Endothelial cell of umbilical vein (primary cell): ENCODE measurements around the gene COCH. TPM values are rescaled to one million over a fixed set of nuclear protein-coding genes. Genes with fewer than 3 reads are reported as not detected.
A peak's percentile ranks its signal among the peaks of the same experiment; 100 is the strongest.

Experiments used
- BruUV-seq: library from RNA; stranded (reverse); fragments of 400-500 nt; replicated peaks from 2 replicates; lab custom pipeline; 2021; lab: Mats Ljungman, UMichigan
- CTCF ChIA-PET: fragments of 300-600, 350-600 bp; sonication (Branson Sonifier 250); formaldehyde crosslinking; loops from one replicate; lab custom pipeline; 2021; ENCODE audit warnings: antibody characterized with exemption, inconsistent platforms; lab: Charles Lee
- POLR2A ChIA-PET: fragments of 300-600, 350-600 bp; sonication (Branson Sonifier 250); formaldehyde crosslinking; loops from one replicate; lab custom pipeline; 2021; ENCODE audit warnings: antibody characterized with exemption, inconsistent platforms; lab: Charles Lee
- DNase-seq: peaks from one replicate; pipeline ENCODE4 v3.0.0-alpha.2; 2011; ENCODE audit warnings: low read depth, low spot score
- FAIRE-seq: peaks from 2 replicates; lab custom pipeline; 2011; peaks lifted over from hg19 to GRCh38; lab: Jason Lieb, UNC
- H2AFZ ChIP-seq: 2 replicates; pipeline ENCODE4 v1.6.0; 2012; ENCODE audit warnings: low read depth, low read length, control low read depth, inconsistent platforms
- H3K27ac ChIP-seq: 2 replicates; pipeline ENCODE4 v1.5.1; 2011; ENCODE audit warnings: low read depth, mild to moderate bottlenecking, control low read depth, low read length, moderate library complexity; ENCODE audit not compliant: insufficient read depth
- H3K27me3 ChIP-seq, 2 experiments: 2 replicates each; pipeline versions ENCODE4 v1.6.0 to v1.6.1; 2011; ENCODE audit warnings: low read length in 2 of 2, mixed read lengths in 1 of 2; ENCODE audit not compliant: control insufficient read depth in 2 of 2, insufficient read depth in 2 of 2
- H3K36me3 ChIP-seq, 2 experiments: 2 replicates in 1 of 2; 3 replicates in 1 of 2; pipeline ENCODE4 v1.5.1; 2011; ENCODE audit warnings: low read length in 2 of 2, mild to moderate bottlenecking in 1 of 2, moderate library complexity in 1 of 2; ENCODE audit not compliant: control insufficient read depth in 2 of 2, insufficient read depth in 2 of 2; ENCODE audit errors: extremely low read depth in 1 of 2
- H3K4me1 ChIP-seq: 3 replicates; pipeline ENCODE4 v1.5.1; 2011; ENCODE audit warnings: mild to moderate bottlenecking, low read length; ENCODE audit not compliant: control insufficient read depth, insufficient read depth; ENCODE audit errors: extremely low read depth
- H3K4me2 ChIP-seq: 2 replicates; pipeline ENCODE4 v1.6.1; 2011; ENCODE audit warnings: low read length, control low read depth, mixed read lengths; ENCODE audit not compliant: insufficient read depth
- H3K4me3 ChIP-seq, 3 experiments: fragments of 200-600 bp in 1 of 3; sonication (generic), shearing (Covaris generic) in 1 of 3; replicated peaks in 1 of 3; 2 replicates each; pipeline ENCODE4 v1.5.1; 2011 to 2016; ENCODE audit warnings: control low read depth in 3 of 3, low read length in 3 of 3, mild to moderate bottlenecking in 2 of 3, inconsistent platforms in 1 of 3, low read depth in 1 of 3, moderate library complexity in 1 of 3; ENCODE audit not compliant: insufficient read depth in 1 of 3
- H3K79me2 ChIP-seq: 2 replicates; pipeline ENCODE4 v1.6.0; 2012; ENCODE audit warnings: low read length, inconsistent platforms; ENCODE audit not compliant: control insufficient read depth, insufficient read depth
- H3K9ac ChIP-seq: replicated peaks from 2 replicates; pipeline ENCODE3; 2011; ENCODE audit warnings: low read length, control low read depth; ENCODE audit not compliant: insufficient read depth; ENCODE audit errors: extremely low read depth
- H3K9me1 ChIP-seq: replicated peaks from 3 replicates; pipeline ENCODE4 v1.6.0; 2011; ENCODE audit warnings: mild to moderate bottlenecking, low read length; ENCODE audit not compliant: control insufficient read depth, insufficient read depth; ENCODE audit errors: extremely low read depth
- H3K9me3 ChIP-seq: replicated peaks from 2 replicates; pipeline ENCODE4 v1.5.1; 2012; ENCODE audit warnings: low read length, inconsistent platforms; ENCODE audit not compliant: control insufficient read depth, insufficient read depth
- H4K20me1 ChIP-seq: replicated peaks from 2 replicates; pipeline ENCODE3; 2011; ENCODE audit warnings: mild to moderate bottlenecking, low read length; ENCODE audit not compliant: control insufficient read depth, insufficient read depth; ENCODE audit errors: extremely low read depth
- CTCF ChIP-seq, 2 donors: IDR thresholded peaks; 1 replicate in 1 of 2; 2 replicates in 1 of 2; pipeline ENCODE4 v1.5.1; 2011; ENCODE audit warnings: low read length in 2 of 2, mild to moderate bottlenecking in 2 of 2, moderate library complexity in 2 of 2, control low read depth in 1 of 2, inconsistent platforms in 1 of 2, low read depth in 1 of 2; ENCODE audit not compliant: insufficient read depth in 1 of 2; ENCODE audit errors: extremely low read depth in 1 of 2
- EZH2 ChIP-seq: IDR thresholded peaks from 2 replicates; pipeline ENCODE4 v1.6.1; 2012; ENCODE audit warnings: borderline replicate concordance, low read depth, mild to moderate bottlenecking, moderate library complexity, low read length, inconsistent platforms; ENCODE audit not compliant: severe bottlenecking
- FOS ChIP-seq: IDR thresholded peaks from 2 replicates; pipeline ENCODE4 v1.6.1; 2011; ENCODE audit warnings: mild to moderate bottlenecking, low read length, moderate library complexity, borderline replicate concordance; ENCODE audit not compliant: insufficient read depth
- GATA2 ChIP-seq: IDR thresholded peaks from 2 replicates; pipeline ENCODE4 v1.7.0; 2011; ENCODE audit warnings: low read depth, mild to moderate bottlenecking, moderate library complexity, mixed read lengths, low read length; ENCODE audit not compliant: insufficient read length, insufficient read depth
- JUN ChIP-seq: IDR thresholded peaks from 2 replicates; pipeline ENCODE4 v1.6.1; 2011; ENCODE audit warnings: borderline replicate concordance, low read depth; ENCODE audit not compliant: insufficient read length, insufficient read depth
- MYC ChIP-seq: IDR thresholded peaks from one replicate; pipeline ENCODE4 v1.6.1; 2011; ENCODE audit warnings: mild to moderate bottlenecking, low read depth, low read length
- POLR2A ChIP-seq: IDR thresholded peaks from 2 replicates; pipeline ENCODE4 v1.6.1; 2012; ENCODE audit warnings: low read depth, mild to moderate bottlenecking, control low read depth, low read length
- POLR2AphosphoS5 ChIP-seq: IDR thresholded peaks from 2 replicates; pipeline ENCODE4 v1.6.1; 2012; ENCODE audit warnings: low read depth, mild to moderate bottlenecking, control low read depth, low read length, moderate library complexity; ENCODE audit not compliant: insufficient read depth
- dilution Hi-C: fragments of 300-500 bp; cut with MboI; formaldehyde crosslinking; loops from one replicate; pipeline ENCODE4 v1.15.0; 2019; ENCODE audit warnings: low sequenced_read_pairs; ENCODE audit not compliant: extremely low pct_ligation_motif_present
- intact Hi-C: fragments of 100-400 bp; cut with micrococcal nuclease; formaldehyde crosslinking; loops from one replicate; pipeline ENCODE4 v1.10.0; 2022
- polyA plus RNA-seq, 4 experiments: library from polyadenylated mRNA; depleted of rRNA in 3 of 4; stranded (reverse) in 3 of 4; unstranded in 1 of 4; fragments of >200 nt; gene quantifications; 2 replicates each; pipeline versions ENCODE4 v1.2.1 to v1.2.3, GENCODE V29; 2011 to 2012; ENCODE audit warnings: missing spikeins in 1 of 4
- total RNA-seq: library from RNA; stranded (reverse); gene quantifications from 2 replicates; pipeline ENCODE4 v1.2.3, GENCODE V29; 2021
- TF ChIP-seq, protein P1 (sequence below): IDR thresholded peaks from 2 replicates; pipeline ENCODE4 v1.6.1; 2011; ENCODE audit not compliant: insufficient read depth, insufficient read length

COCH gene
- total and polyA plus RNA-seq, 2 donors (not counting 3 experiments of a cell fraction or from before 2014, with no cell fraction given): 0.87 to 1.9 TPM

DNA sequence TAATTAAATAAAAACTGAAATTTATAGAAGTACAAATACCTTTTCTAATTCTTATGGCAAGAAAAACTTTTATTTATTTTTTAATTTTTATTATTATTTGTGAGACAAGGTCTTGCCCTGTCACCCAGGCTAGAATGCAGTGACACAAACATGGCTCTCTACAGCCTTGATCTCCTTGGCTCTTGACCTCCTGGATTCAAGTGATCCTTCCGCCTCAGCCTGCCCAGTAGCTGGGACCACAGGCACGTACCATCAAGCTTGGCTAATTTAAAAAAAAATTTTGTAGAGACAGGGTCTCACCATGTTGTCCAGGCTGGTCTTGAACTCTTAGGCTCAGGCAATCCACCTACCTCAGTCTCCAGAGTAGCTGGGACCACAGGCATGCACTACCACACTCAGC, 47.4 kb downstream of the COCH start:
- dilution Hi-C loops: no loop called here
- intact Hi-C loops: no loop called here
- peaks cover 5% of the 10 kb centered on the region for H3K79me2 ChIP-seq
- FAIRE-seq (no peak), DNase-seq (no peak)
- H3K4me3 ChIP-seq: no peak overlapping the region
- no peaks in the 10 kb centered on the region for H3K27me3 ChIP-seq
- peaks cover 0 to 3% of the 10 kb centered on the region in 2 experiments for H3K36me3 ChIP-seq
- no peaks in the 10 kb centered on the region for H4K20me1 ChIP-seq
- no peaks in the 10 kb centered on the region for H3K9me1 ChIP-seq
- no TSS peak for BruUV-seq
- peaks cover 8% of the 10 kb centered on the region for H3K4me1 ChIP-seq
- no peaks in the 10 kb centered on the region for H3K9me3 ChIP-seq
- no peak overlapping the region for H3K9ac ChIP-seq
- no peak overlapping the region for H2AFZ ChIP-seq
- H3K27ac ChIP-seq: no peak overlapping the region
- TF ChIP-seq FOS (no peak), POLR2A (no peak), CTCF (IDR thresholded peaks at IDR 0.05; ENCODE audit: extremely low read depth in 1 of 2, insufficient read depth in 1 of 2, low read depth in 1 of 2, low read length in 2 of 2) (no peak), POLR2AphosphoS5 (no peak)
- TF ChIP-seq, protein P1, sequence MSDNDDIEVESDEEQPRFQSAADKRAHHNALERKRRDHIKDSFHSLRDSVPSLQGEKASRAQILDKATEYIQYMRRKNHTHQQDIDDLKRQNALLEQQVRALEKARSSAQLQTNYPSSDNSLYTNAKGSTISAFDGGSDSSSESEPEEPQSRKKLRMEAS: no peak
- peak overlapping the region; percentile 55 for H3K4me2 ChIP-seq
- POLR2A ChIA-PET: no interaction called here
- CTCF ChIA-PET: interaction anchor here (1.1 to 2.6 kb wide), 4 partner anchors 8 to 18 kb away, joined by 3 to 16 read pairs (median 6); no protein-coding TSS in a partner anchor

- Histone ChIP-seq H3K4me2 (no peak overlapping the region), H3K4me3 (no peak overlapping the region), H3K4me1 (peaks cover 8% of the 10 kb centered on the region), H3K79me2 (peaks cover 2% of the 10 kb centered on the region), H2AFZ (no peak overlapping the region), H3K9me1 (no peaks in the 10 kb centered on the region), H4K20me1 (no peaks in the 10 kb centered on the region), H3K9ac (no peak overlapping the region), H3K27ac (no peak overlapping the region), H3K36me3 (peaks cover 0 to 3% of the 10 kb centered on the region in 2 experiments), H3K27me3 (no peaks in the 10 kb centered on the region), H3K9me3 (no peaks in the 10 kb centered on the region)
- DNase-seq: no peak
- BruUV-seq: no TSS peak
- TF ChIP-seq POLR2AphosphoS5 (no peak), POLR2A (no peak), EZH2 (no peak), MYC (no peak), JUN (no peak), CTCF (IDR thresholded peaks at IDR 0.05; ENCODE audit: extremely low read depth in 1 of 2, insufficient read depth in 1 of 2, low read depth in 1 of 2, low read length in 2 of 2) (no peak), GATA2 (no peak), FOS (no peak)
- TF ChIP-seq, protein P1: no peak
- ChIA-PET POLR2A (no interaction called here), CTCF (no interaction called here)
- no peak for FAIRE-seq
- intact Hi-C loops (no loop called here), dilution Hi-C loops (no loop called here)
Measured at GRCh38 chr14:30925254-30925653, 50.9 kb downstream of the COCH start.
